Frontal cortex (tissue), 4 donors: ENCODE measurements around the gene RASL11B. TPM values are rescaled to one million over a fixed set of nuclear protein-coding genes. Genes with fewer than 3 reads are reported as not detected.

Experiments used
- DNase-seq, 2 donors: peaks; one replicate each; pipeline ENCODE4 v3.0.0; 2012; ENCODE audit warnings: low spot score in 2 of 2
- FAIRE-seq: peaks from 2 replicates; lab custom pipeline; 2012; peaks lifted over from hg19 to GRCh38; lab: Jason Lieb, UNC
- total RNA-seq: library from RNA; depleted of rRNA; stranded (reverse); fragments of >200 nt; gene quantifications from one replicate; pipeline ENCODE4 v1.2.3, GENCODE V29; 2014
- donor health status: control.
- donor health status: control.
- donor health status: control.

The RASL11B gene
- total RNA-seq, 1 donor from 2014 or later: 19.2 TPM

- FAIRE-seq: no peak
These were observed 42.3 kb downstream of the RASL11B start for GRCh38 chr4:52904421-52904820.

GRCh38 chr4:52907510-52907909, 45.4 kb downstream of the RASL11B start:
- FAIRE-seq: no peak

More at GRCh38 chr4:52904421-52904820, 42.3 kb downstream of the RASL11B start:
- DNase-seq: no peak

DNA sequence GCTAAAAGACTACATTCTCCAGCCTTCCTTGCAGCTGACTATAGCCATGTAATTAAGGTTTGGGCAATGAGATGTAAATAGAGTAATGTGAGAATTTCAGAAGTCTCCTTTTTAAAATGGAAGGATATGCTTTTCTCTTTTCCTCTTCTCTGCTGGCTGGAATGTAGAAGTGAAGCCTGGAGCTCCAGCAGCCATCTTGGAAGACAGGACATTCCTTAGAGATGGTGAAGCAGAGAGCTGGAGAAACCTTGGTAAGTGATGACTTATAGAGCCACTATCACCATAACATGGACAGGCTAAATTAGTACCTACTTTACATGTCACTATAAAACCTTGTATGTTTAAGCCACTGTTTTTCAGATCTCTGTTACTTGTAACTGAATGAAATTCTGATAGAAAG, 48.0 kb downstream of the RASL11B start:
- DNase-seq (no peak), FAIRE-seq (no peak)

More at GRCh38 chr4:52907510-52907909, 45.4 kb downstream of the RASL11B start:
- no peak for DNase-seq

GRCh38 chr4:52911684-52912294, 49.7 kb downstream of the RASL11B start:
- FAIRE-seq (no peak), DNase-seq (peak in 1 of 2 donors; percentile 19)

GRCh38 chr4:52912608-52913007, 50.5 kb downstream of the RASL11B start:
- DNase-seq (no peak), FAIRE-seq (no peak)

GRCh38 chr4:52914051-52914605, 52.0 kb downstream of the RASL11B start:
- no peak for DNase-seq
- FAIRE-seq: no peak

GRCh38 chr4:52915191-52915590, 53.1 kb downstream of the RASL11B start:
- DNase-seq (no peak), FAIRE-seq (no peak)

- no peak for DNase-seq
- no peak for FAIRE-seq
These were observed 53.7 kb downstream of the RASL11B start for GRCh38 chr4:52915730-52916300.

Other genes starting within 250 kb of the RASL11B start
- gene USP46, start 203.0 kb upstream of the RASL11B start, total RNA-seq: 56.7 TPM
- gene ERVMER34-1, start 110.9 kb upstream of the RASL11B start, total RNA-seq: 0.41 TPM